Measurements from ENCODE around the gene ZNF219. TPM values are rescaled to one million over a fixed set of nuclear protein-coding genes. Genes with fewer than 3 reads are reported as not detected.
A peak's percentile ranks its signal among the peaks of the same experiment; 100 is the strongest.

The ZNF219 gene
- total RNA-seq, 1 donor from 2014 or later, result 18.6 TPM

- no peak overlapping the region for H3K4me3 ChIP-seq (ENCODE audit: low read depth, low read length)
- no peak for TF ChIP-seq CTCF (conservative IDR thresholded peaks at IDR 0.05; ENCODE audit: low read depth, low read length)
- DNase-seq (ENCODE audit: low read depth), result no peak
Measured at GRCh38 chr14:21087294-21088091, 11.0 kb downstream of the ZNF219 start.

GRCh38 chr14:21086908-21087293 is 11.6 kb downstream of the ZNF219 start:
- no peak for DNase-seq (ENCODE audit: low read depth)
- no peak overlapping the region for H3K4me3 ChIP-seq (ENCODE audit: low read depth, low read length)
- TF ChIP-seq CTCF (conservative IDR thresholded peaks at IDR 0.05; ENCODE audit: low read depth, low read length), result no peak

DNA sequence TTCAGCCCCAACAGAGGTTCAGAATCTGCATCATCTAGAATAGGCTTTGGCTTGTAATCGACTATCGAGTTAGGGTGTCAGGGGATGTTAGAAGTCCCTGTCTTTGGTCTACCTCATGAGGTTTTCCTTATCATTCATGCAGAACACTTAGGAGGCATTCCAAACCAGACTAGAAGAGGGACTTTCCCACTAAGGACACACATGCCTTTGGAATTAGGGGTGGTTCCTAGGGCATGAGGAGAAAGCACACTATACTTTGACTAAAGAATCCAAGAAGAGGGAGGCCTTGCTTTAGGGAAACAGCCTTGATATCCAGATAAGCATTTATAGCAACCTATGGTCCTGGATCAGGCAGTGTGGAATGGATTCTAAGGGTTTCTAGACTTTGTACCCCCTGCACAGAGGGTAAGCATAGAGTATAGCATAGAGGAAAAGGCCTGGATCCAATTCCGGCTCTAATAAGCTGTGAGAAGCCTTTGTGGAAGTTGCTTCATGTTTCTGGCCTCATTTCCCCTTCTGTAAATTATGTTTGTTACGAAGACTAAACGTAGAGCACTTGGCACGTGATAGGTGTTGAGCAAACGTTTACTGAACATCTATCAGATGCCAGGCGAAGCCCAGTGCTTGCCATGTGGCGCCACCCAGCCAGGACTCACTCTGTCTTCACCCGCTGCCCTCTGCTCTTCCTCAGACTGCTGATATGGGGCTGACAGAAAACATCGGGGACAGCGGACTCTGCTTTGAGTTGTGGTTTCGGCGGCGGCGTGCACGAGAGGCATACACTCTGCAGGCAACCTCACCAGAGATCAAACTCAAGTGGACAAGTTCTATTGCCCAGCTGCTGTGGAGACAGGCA is 13.2 kb downstream of the ZNF219 start:
- peak; percentile 89 for DNase-seq (ENCODE audit: low read depth)
- no peak overlapping the region for H3K4me3 ChIP-seq (ENCODE audit: low read depth, low read length)
- no peak for TF ChIP-seq CTCF (conservative IDR thresholded peaks at IDR 0.05; ENCODE audit: low read depth, low read length)

DNA sequence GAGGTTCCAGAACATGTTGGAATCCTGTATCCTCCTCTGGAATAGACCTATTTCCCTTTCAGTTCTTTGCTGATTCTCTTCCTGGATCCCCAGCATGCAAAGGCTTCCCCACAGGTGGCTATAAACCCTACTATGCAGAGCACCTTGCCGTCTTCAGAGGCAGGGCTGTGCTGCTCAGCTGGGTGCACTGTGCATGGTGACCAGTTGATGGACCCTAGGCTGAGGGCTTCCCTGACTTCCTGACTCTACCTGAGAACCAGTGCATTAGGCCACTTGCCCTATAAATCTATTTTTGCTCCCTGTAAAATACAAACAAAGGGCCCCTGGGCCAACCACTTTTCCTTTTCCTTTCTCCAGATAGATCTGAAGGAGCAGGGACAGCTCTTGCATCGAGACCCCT is 14.1 kb downstream of the ZNF219 start:
- TF ChIP-seq CTCF (conservative IDR thresholded peaks at IDR 0.05; ENCODE audit: low read depth, low read length), result no peak
- H3K4me3 ChIP-seq (ENCODE audit: low read depth, low read length), result no peak overlapping the region
- DNase-seq (ENCODE audit: low read depth), result no peak

- no peak for DNase-seq (ENCODE audit: low read depth)
- H3K4me3 ChIP-seq (ENCODE audit: low read depth, low read length), result no peak overlapping the region
- TF ChIP-seq CTCF (conservative IDR thresholded peaks at IDR 0.05; ENCODE audit: low read depth, low read length), result no peak
Measured at GRCh38 chr14:21083565-21084325, 14.7 kb downstream of the ZNF219 start.

DNA sequence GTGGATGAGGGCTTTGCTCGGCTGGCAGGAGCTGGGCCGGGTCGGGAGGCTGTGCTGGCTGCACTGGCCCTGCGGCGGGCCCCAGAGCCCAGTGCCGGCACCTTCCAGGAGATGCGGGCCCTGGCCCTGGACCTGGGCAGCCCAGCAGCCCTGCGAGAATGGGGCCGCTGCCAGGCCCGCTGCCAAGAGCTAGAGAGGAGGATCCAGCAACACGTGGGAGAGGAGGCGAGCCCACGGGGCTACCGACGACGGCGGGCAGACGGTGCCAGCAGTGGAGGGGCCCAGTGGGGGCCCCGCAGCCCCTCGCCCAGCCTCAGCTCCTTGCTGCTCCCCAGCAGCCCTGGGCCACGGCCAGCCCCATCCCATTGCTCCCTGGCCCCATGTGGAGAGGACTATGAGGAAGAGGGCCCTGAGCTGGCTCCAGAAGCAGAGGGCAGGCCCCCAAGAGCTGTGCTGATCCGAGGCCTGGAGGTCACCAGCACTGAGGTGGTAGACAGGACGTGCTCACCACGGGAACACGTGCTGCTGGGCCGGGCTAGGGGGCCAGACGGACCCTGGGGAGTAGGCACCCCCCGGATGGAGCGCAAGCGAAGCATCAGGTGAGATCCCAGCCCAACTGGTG is 16.8 kb downstream of the ZNF219 start:
- DNase-seq (ENCODE audit: low read depth), result no peak

More for the DNA sequence above, 16.8 kb downstream of the ZNF219 start:
- no peak for TF ChIP-seq CTCF (conservative IDR thresholded peaks at IDR 0.05; ENCODE audit: low read depth, low read length)
- no peak overlapping the region for H3K4me3 ChIP-seq (ENCODE audit: low read depth, low read length)
